HepG2 (cell line): Measurements from ENCODE around the gene QRICH2. TPM values are rescaled to one million over a fixed set of nuclear protein-coding genes. Genes with fewer than 3 reads are reported as not detected.

Experiments used
- BCL3 ChIP-seq: sonication (generic); formaldehyde crosslinking; IDR thresholded peaks from 2 replicates; pipeline ENCODE4 v1.5.1; 2020; ENCODE audit warnings: mild to moderate bottlenecking, missing genetic modification reagents, moderate library complexity
- EEA1 ChIP-seq: sonication (generic); formaldehyde crosslinking; IDR thresholded peaks from 2 replicates; pipeline ENCODE4 v1.5.1; 2020; ENCODE audit warnings: mild to moderate bottlenecking, missing genetic modification reagents, borderline replicate concordance
- FIP1L1 ChIP-seq: fragments of 200-400 bp; formaldehyde crosslinking; IDR thresholded peaks from 2 replicates; pipeline ENCODE4 v1.6.1; 2018; ENCODE audit warnings: low read depth, mild to moderate bottlenecking, low read length, moderate library complexity, borderline replicate concordance; ENCODE audit not compliant: insufficient read depth
- KAT2B ChIP-seq: fragments of 150-350 bp; IDR thresholded peaks from 2 replicates; pipeline ENCODE4 v1.6.1; 2014; ENCODE audit warnings: low read depth, low read length, borderline replicate concordance
- KAT7 ChIP-seq: IDR thresholded peaks from 2 replicates; pipeline ENCODE4 v1.6.1; 2018; ENCODE audit warnings: borderline replicate concordance, missing compliant biosample characterization
- NFE2 ChIP-seq: sonication (generic); formaldehyde crosslinking; IDR thresholded peaks from 2 replicates; pipeline ENCODE4 v1.4.0; 2020; ENCODE audit warnings: missing genetic modification reagents
- PCBP1 ChIP-seq: fragments of 200-400 bp; formaldehyde crosslinking; IDR thresholded peaks from 2 replicates; pipeline ENCODE4 v1.6.1; 2017; ENCODE audit warnings: mild to moderate bottlenecking, low read depth, low read length, borderline replicate concordance
- SIX4 ChIP-seq: sonication (generic); formaldehyde crosslinking; IDR thresholded peaks from 2 replicates; pipeline ENCODE4 v1.4.0; 2020; ENCODE audit warnings: missing genetic modification reagents
- SP1 ChIP-seq, 2 experiments: fragments of 450-650 bp in 1 of 2; sonication (generic) in 1 of 2; formaldehyde crosslinking in 1 of 2; IDR thresholded peaks; 2 replicates each; pipeline versions ENCODE4 v1.4.0 to v1.6.1; 2016 to 2020; ENCODE audit warnings: missing genetic modification reagents in 1 of 2
- SRSF4 ChIP-seq: fragments of 200-400 bp; formaldehyde crosslinking; IDR thresholded peaks from one replicate; pipeline ENCODE4 v1.6.1; 2018; ENCODE audit warnings: mild to moderate bottlenecking, low read depth, low read length, moderate library complexity; ENCODE audit not compliant: poor library complexity, severe bottlenecking
- TCF7L2 ChIP-seq: IDR thresholded peaks from 2 replicates; pipeline ENCODE4 v1.6.1; 2011; ENCODE audit warnings: mild to moderate bottlenecking, low read depth, low read length, moderate library complexity
- XBP1 ChIP-seq: sonication (generic); formaldehyde crosslinking; IDR thresholded peaks from 2 replicates; pipeline ENCODE4 v1.5.0; 2020; ENCODE audit warnings: missing genetic modification reagents
- ZKSCAN8 ChIP-seq: IDR thresholded peaks from 2 replicates; pipeline ENCODE4 v1.6.1; 2016; ENCODE audit warnings: borderline replicate concordance, missing genetic modification reagents, missing compliant biosample characterization
- ZNF318 ChIP-seq: sonication (generic); formaldehyde crosslinking; IDR thresholded peaks from 2 replicates; pipeline ENCODE4 v1.4.0; 2020; ENCODE audit warnings: mild to moderate bottlenecking, missing genetic modification reagents
- ZNF597 ChIP-seq: sonication (generic); formaldehyde crosslinking; IDR thresholded peaks from 2 replicates; pipeline ENCODE4 v1.5.0; 2020; ENCODE audit warnings: missing genetic modification reagents
- ZNF639 ChIP-seq: conservative IDR thresholded peaks from 2 replicates; pipeline ENCODE4 v1.6.1; 2018; ENCODE audit warnings: missing genetic modification reagents
- ZNF644 ChIP-seq: IDR thresholded peaks from 2 replicates; pipeline ENCODE4 v1.6.1; 2016; ENCODE audit warnings: low read depth
- ZNF792 ChIP-seq: IDR thresholded peaks from 2 replicates; pipeline ENCODE4 v1.6.1; 2016
- ZNF816 ChIP-seq: sonication (generic); formaldehyde crosslinking; IDR thresholded peaks from 2 replicates; pipeline ENCODE4 v1.8.0; 2022; ENCODE audit warnings: missing genetic modification reagents, mild to moderate bottlenecking, borderline replicate concordance
- polyA plus RNA-seq, 8 experiments: library from polyadenylated mRNA; depleted of rRNA in 3 of 8; stranded (reverse) in 7 of 8; unstranded in 1 of 8; fragments of >200 nt; fragmentation: Illumina TruSeq in 4 of 8; extraction: Trizol in 4 of 8; gene quantifications; 2 replicates each; pipeline versions ENCODE4 v1.2.1 to v1.2.3, GENCODE V29; 2011 to 2016; ENCODE audit warnings: low read depth in 4 of 8, missing spikeins in 1 of 8, mixed read lengths in 1 of 8; ENCODE audit not compliant: insufficient read depth in 1 of 8
- total RNA-seq, 5 experiments: library from RNA; depleted of rRNA; stranded (reverse); fragments of >200 nt; fragmentation: Illumina TruSeq; extraction: Trizol; gene quantifications; 2 replicates each; pipeline ENCODE4 v1.2.3, GENCODE V29; 2016; ENCODE audit warnings: low read depth in 1 of 5

The QRICH2 gene
- total and polyA plus RNA-seq, 2 of the 13 experiments (the other 11 are each of a cell fraction or from before 2014, with no cell fraction given) = 3.7 to 5.7 TPM

GRCh38 chr17:76237859-76238313 is 70.2 kb downstream of the QRICH2 start (continued):
- no peak for TF ChIP-seq ZNF318
- TF ChIP-seq NFE2 (CRISPR knock-in tag) = no peak
- TF ChIP-seq ZNF597 = no peak
- peak; percentile 37; the same call in 1 of the 2 replicates for TF ChIP-seq SIX4 (CRISPR knock-in tag)
- TF ChIP-seq ZNF792 (CRISPR knock-in tag) = 0 out of 2 replicates have a peak, but pooled peaks have one; percentile 36
- TF ChIP-seq EEA1 (CRISPR knock-in tag) = no peak
- no peak for TF ChIP-seq FIP1L1
- no peak for TF ChIP-seq XBP1 (CRISPR knock-in tag)
- TF ChIP-seq TCF7L2 = peak; percentile 18; the same call in 1 of the 2 replicates
- TF ChIP-seq ZKSCAN8 (CRISPR knock-in tag) = no peak
- TF ChIP-seq SP1 (IDR thresholded peaks at IDR 0.05) = no peak
- TF ChIP-seq SP1 (CRISPR knock-in tag; IDR thresholded peaks at IDR 0.05) = no peak
- TF ChIP-seq KAT7 (CRISPR knock-in tag) = no peak
- 0 out of 2 replicates have a peak, but pooled peaks have one; percentile 27 for TF ChIP-seq ZNF639 (CRISPR knock-in tag)
- TF ChIP-seq PCBP1 = no peak
- 0 out of 2 replicates have a peak, but pooled peaks have one; percentile 34 for TF ChIP-seq BCL3
- no peak for TF ChIP-seq KAT2B
- TF ChIP-seq ZNF644 = peak; percentile 90
- TF ChIP-seq SRSF4 = no peak
- no peak for TF ChIP-seq ZNF816 (CRISPR knock-in tag)
